Stimulated activated CD4-positive, alpha-beta T cell treated with anti-CD3 and anti-CD28 coated beads, Interleukin-15, amount 100 ng/mL, for 48 hours (primary cell): ENCODE measurements around the gene NFS1.
"Not testable (repeated sequence)": the region's sequence is repeated elsewhere in the genome, so short reads cannot be mapped to it uniquely, and the experiment has no call there.

Experiments
- DNase-seq, 2 donors: peaks; one replicate each; pipeline ENCODE4 v3.0.0-alpha.2; 2020; ENCODE audit warnings: low read depth in 2 of 2

Gene NFS1

DNA sequence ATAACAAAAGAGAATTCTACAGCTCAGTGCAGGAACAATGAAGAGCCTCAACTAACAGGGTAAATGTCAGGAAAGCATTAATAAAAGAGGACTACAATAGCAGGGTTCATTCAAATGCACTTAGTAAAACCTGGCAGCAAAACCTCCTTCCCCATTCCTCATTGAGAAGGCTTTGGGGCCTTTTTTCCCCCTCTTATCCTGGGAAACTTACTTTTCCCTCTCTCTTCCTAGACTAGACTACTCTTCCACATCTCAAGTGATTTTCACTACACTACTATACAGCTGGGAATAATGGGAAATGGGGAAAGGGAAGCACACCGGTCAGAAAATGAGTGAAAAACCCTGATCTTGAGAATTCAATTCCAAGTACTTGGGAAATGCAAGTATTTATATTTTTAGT lies 10.1 kb upstream of the NFS1 start:
- no peak for DNase-seq

DNA sequence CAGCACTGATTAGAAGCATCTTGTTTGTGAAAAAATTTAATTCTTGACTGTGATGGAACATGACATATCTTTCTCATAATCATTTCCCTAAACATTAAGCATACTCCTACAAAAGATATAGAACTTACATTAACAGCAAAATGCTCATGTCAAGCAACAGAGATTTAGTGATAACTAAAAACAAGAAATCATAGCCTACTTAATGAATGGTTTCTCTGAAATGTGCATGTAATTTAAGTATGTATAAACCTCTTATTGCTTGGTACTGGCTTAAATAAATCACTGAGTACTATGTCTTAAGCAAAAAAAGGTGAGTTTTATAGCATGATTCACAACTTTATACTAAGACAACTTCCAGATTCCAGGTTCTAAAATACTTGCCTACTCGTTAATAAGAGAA lies 9.3 kb upstream of the NFS1 start:
- DNase-seq: no peak

GRCh38 chr20:35706591-35707529 lies 7.7 kb upstream of the NFS1 start:
- DNase-seq: not testable (repeated sequence)

DNA sequence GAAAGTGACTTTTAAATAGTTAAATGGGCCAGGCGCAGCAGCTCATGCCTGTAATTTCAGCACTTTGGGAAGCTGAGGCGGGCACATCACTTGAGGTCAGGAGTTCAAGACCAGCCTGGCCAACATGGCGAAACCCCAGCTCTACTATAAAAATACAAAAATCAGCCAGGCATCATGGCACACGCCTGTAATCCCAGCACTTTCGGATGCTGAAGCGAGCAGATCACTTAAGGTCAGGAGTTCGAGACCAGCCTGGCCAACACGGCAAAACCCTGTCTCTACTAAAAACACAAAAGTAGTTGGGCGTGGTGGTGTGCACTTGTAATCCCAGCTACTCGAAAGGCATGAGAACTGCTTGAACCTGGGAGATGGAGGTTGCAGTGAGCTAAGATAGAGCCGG lies 6.7 kb upstream of the NFS1 start:
- not testable (repeated sequence) for DNase-seq

- DNase-seq: no peak
These were observed 5.5 kb upstream of the NFS1 start for GRCh38 chr20:35704514-35705261.

DNA sequence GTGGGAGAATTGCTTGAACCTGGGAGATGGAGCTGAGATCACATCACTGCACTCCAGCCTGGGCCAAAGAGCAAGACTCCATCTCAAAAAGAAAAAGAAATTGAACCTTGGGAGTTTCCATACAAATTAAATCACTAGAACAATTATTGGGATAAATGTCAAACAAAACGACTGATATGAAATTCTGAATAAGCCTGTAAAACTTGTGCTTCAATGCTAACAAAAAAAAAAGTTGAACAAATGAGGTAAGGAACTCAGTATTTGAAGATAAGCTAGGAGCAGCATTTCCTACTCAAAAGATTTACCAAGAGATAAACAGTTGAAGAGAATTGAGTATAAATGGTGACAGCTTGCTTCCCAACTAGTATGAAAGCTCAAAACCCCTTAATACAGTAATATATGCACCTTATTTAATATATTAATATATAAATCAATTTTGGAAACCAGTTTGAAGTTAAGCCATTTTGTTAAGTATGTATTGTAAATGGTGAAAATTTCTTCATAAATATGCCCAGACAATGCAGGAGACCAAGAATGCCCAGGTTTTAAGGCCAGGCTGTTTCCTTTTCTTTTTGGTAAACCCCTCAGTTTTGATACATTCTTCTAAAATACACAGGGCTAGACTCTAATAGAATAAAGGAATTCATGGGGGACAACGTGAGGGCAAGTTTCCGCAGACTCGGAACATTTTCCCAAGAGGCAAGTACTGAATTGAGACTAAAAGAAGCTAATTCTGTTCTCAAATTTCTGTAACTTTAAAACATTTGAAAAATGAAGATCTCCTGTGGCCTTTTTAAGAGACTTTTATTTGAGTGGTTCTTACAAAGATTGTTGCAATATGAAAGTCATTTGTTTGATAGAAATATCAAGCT lies 3.9 kb upstream of the NFS1 start:
- no peak for DNase-seq

DNA sequence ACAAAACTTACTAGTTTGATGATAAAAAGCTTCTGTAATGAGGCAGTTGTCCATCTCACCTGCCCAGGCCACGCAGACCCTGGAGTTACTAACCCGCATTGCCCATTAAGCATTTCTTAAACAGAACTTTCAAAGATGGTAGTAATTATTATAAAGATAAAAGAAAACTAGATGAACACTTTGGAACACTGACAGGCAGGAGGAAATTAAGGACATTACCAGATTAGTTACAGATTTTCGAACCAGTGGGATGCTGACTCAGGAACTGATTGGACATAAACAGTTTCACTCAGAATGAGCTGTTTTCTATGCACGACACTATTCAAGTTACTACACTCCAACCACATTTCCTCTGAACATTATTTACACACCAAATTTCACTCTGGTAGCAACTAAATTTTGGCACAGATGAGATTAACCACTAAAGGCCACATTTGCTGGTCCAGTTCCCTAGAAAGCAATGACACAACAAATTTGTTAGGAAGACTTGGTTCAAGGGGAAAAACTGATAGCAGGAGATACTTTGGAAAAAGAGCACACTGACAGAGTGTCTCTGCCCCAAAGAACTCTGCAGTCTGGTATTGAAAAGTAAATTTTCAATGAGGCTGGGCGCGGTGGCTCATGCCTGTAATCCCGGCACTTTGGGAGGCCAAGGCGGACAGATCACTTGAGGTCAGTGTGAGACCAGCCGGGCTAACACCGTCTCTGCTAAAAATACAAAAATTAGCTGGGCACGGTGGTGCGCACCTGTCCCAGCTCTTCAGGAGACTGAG lies 3.1 kb upstream of the NFS1 start:
- no peak for DNase-seq

DNA sequence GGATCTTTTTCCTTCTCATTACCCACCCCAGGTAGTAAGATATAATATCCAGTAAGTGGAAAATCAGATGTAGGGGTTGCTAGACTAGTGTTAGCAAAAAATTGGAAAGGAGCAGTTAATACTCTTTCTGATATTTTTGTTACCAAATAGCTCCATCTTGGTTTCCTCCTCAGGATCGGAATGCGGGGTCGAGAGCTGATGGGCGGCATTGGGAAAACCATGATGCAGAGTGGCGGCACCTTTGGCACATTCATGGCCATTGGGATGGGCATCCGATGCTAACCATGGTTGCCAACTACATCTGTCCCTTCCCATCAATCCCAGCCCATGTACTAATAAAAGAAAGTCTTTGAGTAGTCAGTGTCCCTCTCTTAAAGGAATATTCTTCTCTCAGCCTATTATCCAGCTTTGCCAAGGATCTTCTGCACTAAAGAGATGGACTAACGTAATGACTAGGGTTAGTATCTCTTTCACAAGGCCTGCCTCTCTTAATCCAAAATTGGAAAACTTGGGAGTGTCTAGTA lies 1.5 kb upstream of the NFS1 start:
- DNase-seq: no peak

- no peak for DNase-seq
These were observed 939 bp upstream of the NFS1 start for GRCh38 chr20:35699957-35700624.

- no peak for DNase-seq
These were observed 640 bp downstream of the NFS1 start for GRCh38 chr20:35698298-35699126.

DNA sequence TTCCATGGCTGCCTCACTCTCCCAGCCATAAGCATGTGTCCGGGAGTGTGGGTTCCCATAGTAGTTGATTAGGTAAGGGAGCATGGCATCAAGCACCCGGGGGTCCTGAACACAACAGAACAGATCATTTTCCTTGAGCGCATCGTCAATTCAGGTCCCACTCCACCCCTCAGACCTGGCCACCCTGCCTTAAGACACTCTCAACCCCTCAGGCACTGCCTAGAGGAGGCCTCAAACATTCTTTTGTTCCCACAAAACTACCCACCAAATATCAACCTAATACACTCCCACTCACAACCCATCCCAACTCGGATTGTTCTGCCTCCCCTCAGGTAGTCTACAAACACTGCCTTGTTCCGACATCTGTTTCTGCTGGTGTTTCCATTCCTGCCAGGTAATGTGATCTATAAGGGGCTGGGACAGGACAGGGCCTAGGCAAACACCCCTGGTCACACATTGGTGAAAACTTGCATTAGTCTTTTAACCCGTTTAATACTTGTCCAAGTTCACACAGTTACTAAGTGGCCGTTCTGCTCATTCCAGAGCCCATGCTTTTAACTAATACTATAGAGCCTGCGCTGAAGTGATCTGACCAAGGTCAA lies 1.4 kb downstream of the NFS1 start:
- no peak for DNase-seq

- no peak for DNase-seq
These were observed 3.2 kb downstream of the NFS1 start for GRCh38 chr20:35695978-35696377.

DNA sequence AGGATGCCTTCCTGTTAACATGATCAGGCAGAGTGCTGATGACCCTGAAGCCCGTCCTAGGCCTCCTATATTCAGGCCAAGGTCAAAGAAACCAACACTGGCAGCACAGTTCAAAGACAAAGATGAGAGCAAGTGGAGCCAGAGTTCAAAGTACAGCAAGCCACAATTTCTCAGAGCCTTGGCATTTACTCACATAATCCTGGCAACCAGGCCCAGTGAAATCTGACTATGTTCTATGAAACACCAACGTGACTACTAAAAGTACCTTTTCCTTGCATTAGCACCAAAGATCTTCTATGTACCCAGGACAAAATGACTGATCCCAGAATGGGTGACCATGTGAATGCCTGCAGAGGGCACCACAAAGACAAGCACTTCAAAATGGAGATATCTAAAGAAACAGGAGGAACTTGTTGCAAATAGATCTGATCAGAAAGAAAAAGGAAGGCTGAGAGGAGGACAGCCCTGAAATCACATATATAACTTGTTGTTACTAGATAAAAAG lies 3.9 kb downstream of the NFS1 start:
- DNase-seq: no peak

DNA sequence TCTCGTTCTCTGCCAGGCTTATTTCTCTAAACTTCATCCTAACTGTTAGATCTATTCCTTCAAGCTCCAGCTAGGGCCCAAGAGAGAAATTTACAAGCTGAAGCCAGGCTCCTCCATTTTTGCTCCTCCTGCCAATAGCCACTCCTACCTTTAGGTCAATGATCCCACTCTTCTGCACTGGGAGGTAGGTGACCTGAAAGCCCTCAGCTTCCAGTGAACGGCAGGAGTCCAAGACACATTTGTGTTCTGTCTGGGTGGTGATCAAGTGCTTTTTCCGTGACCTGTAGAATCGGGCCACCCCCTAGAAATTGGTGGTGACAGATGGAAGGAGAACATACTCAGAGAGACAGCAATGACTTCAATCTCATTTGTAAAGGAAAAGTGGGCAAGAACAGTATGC lies 8.9 kb downstream of the NFS1 start:
- DNase-seq: no peak

- DNase-seq: not testable (repeated sequence)
These were observed 12.3 kb downstream of the NFS1 start for GRCh38 chr20:35686872-35687271.

GRCh38 chr20:35685368-35685767 lies 13.8 kb downstream of the NFS1 start:
- DNase-seq: not testable (repeated sequence)

DNA sequence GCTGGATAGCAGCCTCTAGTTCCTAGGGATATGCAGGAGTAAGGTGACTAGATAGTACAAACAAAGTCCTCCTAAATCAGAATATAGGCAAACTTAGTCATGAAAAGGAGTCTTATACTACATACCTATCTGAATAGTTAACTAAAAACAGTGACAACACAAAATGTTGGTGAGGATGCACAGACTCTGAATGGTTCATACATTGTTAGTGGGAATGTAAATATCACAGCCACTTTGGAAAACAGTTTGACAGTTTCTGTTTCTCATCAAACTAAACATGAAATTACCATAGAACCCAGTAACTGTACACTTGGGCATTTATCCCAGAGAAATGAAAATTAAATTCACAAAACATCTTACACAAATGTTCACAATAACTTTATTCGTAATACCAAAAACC lies 17.2 kb downstream of the NFS1 start:
- no peak for DNase-seq

GRCh38 chr20:35680452-35681183 lies 18.5 kb downstream of the NFS1 start:
- no peak for DNase-seq
